Cortex of kidney (tissue), 1 donor: ENCODE data around the gene RPH3AL.

Experiments
- DNase-seq: peaks from one replicate; lab custom pipeline; 2025; lab: John Stamatoyannopoulos, UW

Gene RPH3AL

DNA sequence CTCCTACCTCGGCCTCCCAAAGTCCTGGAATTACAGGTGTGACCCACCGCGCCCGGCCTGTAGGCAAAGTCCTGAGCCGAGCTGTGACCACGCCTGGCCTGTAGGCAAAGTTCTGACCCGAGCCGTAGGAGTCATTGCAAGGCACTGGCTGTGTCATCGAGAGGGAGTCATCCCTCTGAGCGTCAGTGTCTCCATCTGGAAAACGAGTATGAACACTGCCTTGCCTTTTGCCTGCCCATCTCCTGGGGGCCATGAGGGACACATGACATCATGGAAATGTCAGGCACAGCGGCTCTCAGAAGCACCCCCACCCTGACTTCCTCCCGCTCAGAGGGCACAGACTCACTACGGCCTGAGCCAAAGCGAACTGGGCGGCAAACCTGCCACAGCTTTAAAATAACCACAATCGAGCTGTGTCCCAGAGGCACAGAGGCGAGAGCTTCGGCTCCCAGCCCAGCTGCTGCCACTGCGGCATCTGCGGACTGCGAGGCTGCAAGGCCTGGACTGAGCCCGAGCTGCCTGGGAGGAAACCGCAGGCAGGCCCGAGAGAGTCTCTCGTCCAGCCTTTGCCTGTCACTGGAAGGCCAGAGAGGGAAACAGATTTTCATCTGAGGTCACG lies 50.8 kb downstream of the RPH3AL start:
- DNase-seq, result no peak

DNA sequence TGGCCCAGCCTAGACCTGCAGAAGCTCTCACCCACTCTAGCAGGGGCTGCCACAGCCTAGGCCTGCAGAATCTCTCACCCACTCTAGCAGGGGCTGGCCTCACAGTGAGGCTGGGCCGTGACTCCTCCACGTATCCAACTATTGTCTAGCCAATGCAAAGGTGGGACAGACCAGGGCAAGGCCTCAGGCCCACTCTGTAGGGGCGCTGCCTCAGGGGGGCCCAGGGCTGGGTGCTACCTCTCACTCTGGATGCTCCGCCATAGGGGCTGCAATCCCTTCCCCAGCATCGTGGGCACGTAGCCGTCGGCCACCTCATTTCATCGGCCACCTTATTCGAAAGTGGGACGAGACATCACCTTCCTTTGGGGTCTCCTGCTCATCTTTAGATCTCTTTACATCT lies 51.7 kb downstream of the RPH3AL start:
- no peak for DNase-seq

DNA sequence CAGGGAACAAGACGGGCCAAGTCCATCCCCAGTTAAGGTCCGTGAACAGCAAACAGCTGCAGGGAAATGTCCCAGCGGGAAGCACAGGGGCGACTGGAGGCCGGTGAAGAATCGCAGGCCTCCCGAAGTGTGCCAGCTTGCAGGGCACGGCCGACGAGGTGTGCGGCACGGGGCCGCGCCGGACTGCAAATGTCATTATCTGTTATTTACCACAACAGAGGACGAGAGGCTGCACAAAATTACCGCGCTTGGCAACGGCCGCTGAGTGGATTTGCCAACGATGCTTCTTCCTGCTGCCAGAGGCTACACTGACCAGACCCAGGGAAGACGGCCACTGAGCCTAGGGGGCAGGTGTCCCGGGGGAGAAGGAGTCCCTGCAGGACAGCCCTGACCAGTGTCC lies 53.1 kb downstream of the RPH3AL start:
- DNase-seq, result no peak

DNA sequence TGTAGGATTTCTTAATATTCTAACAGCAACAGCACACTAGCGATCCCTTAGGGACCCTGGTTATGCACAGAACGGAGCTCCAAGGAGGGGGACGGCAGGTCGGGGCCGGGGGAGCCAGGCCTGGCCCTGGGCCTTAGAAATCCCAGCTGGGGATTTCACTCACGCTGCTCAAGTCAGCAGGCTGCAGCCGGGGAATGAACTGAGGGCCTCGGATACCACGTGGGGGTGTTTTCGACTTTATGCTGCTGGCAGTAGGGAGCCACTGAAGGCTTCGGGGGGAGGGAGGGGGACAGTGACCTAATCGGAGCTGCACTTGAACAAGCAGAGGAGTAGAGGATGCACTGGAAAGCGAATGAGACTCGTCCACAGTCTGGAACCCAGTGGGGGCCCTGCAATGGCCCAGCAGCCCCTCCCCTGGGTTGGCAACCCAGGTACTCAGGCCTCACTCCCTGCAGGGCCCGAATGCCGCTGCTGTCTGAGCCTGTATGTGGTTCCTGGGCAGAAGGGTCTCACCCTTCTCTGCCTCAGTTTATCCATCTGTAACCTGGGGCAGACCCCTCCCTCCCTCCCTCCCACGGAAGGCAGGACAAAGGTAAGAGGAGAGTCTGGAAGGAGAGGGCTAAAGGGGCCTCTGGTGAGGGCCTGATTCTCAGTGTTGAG lies 53.7 kb downstream of the RPH3AL start:
- no peak for DNase-seq

DNA sequence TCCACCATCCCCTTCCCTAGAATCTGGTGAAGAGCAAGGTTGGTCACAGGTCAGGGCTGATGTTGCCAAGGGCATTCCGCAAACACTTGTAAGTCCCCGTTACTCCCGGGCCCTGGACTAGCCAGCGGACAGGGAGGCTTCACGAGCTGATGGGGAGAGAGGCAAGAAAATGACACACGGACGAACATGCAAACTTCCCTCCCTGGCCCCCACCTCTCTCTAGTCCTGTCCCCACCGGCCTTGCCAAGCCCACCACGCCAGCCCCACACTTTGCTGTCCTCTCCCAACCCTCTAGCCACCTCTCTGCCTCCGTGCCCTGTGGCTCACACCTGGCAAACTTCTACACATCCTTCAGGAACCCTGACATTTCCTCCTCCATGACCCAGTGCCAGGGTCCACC lies 54.8 kb downstream of the RPH3AL start:
- no peak for DNase-seq

DNA sequence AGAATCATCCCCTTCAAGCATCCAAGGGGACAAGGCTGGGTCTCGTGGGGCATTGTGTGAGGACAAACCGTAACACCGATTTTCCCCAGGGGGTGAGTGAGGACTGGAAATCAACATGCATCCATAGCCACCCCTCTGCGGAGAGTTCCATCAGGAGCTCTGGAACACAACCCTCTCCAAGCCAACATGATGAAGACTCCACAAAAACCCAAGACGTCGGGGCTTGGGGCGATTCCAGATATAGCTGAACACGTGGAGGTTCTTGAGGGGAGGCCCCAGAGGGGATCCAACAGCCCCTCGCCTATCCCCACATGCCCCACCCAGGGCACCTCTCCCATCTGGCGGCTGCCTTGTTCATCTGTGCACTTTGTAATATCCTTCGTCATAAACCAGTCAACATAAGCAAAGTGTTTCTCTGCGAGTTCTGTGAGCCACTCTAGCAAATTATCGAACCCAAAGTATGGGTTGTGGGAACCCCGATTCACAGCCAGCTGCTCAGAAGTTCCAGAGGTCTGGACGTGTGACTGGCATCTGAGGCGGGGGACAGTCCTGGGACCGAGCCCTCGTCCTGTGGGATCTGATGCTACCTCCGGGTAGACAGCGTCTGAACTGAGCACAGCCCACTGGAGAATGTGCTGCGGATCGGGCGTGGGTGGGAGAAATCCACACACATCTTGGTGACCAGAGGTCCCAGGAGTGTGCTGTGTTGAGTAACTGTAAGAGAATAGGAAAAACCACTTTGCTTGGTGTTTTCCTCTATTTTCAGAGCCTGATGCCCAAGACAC lies 55.5 kb downstream of the RPH3AL start:
- DNase-seq, result no peak

DNA sequence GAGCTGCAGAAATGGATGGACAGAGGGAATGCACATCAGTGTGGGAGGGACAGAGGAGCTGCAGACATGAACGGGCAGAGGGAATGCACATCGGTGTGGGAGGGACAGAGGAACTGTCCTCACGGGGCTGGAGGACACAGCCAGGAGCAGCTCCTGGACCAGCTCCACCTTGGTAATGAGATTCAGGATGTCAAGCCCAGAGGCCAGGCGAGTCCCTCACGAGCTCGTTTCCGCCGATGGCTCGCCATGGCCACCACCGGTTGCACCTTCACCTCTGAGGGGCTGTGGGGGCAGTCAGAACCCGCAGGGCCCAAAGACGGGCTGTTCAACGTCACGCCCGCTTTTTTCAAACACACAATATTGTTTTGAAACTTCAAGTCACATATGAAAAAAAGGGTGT lies 56.2 kb downstream of the RPH3AL start:
- no peak for DNase-seq

DNA sequence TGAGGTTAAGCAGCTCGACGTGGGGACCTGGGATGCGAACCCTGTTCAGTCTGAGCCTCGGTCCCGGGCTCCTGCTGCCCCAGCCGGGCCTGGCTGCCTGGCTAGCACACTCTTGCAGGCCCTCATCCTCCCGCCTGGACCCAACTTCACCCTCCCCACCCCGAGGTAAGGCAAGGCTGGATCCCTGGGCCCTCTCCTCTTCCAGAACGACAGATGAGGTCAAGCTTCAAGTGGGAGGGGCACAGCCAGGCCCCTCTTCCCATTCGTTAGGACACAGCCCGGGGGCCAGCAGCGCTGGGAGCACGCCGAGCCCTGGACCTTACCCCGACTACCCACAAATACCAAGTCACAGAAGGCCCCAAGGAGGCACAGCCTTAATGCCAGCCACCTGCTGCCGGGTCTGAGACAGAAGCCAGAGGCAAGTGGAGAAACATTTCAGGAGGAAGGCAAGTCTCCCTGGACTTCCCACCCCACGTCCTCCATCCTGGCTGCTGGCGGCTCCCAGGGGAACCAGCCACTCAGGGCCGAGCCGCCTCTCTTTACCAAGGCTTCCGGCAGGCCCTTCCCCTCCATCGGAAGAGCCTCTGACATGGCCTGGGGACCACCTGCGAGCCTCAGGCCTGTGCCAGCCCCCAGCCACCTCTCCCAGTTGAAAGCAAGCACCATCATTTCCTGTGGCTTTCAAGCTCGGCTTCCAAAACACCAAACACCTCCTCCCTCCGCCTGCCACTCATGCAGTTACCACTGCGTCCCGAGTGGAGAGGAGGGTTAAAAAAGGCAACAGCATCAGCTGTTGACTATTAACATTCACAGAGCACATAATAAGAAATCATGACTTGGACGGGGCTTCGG lies 59.9 kb downstream of the RPH3AL start:
- DNase-seq, result no peak

DNA sequence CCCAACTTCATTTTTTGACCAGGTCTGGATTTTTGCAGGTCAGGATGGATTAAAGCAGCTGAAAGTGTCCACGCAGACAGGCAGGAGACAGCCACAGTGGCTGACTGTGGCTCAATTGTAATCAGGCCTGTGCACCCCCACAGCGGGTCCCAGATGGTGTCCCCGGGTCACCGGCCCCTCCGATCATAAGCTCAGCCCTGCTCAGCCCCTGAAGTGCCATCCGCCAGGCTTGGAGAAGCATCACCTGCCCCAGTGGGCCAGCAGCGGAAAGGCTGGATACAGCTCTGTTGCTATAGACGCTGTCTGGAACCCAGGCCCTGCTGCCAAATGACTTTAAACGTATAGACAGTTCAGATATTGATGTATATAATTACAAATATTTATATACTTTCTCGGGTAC lies 60.6 kb downstream of the RPH3AL start:
- no peak for DNase-seq

DNA sequence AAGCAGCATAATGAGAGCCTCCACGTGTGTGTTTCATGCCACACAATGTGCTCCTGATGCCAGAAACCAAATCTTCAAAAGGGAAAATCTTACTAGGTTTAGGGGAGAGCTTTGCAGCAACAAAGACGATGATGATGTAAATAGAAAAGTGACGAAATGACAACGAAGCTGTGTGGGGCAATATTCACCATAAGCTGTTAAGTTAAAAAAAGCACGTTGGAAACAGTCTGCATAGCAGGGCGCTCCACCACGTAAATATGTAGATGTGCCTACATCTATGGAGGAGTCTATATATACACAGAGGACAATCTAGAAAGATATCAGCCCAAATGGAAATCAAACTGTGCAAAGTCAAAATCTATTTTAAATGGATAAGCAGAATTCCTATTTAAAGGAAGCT lies 61.0 kb downstream of the RPH3AL start:
- no peak for DNase-seq

DNA sequence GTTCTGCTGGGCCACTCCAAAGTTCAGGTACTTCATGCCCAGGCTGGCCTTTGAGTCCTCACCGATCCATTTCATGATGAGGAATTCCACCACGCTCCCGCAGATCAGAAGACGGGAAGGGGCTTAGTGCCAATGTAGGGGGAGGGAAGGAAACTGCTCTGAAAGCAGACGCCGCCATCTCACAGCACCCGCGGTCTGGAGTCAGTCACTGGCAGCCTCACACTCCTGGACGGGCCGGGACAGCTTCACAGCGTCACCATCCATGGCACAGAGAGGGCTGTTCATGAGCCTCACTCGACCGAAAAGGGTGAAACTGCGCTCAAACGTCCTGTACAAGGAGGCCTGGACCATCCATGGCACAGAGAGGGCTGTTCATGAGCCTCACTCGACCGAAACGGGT lies 62.0 kb downstream of the RPH3AL start:
- no peak for DNase-seq

DNA sequence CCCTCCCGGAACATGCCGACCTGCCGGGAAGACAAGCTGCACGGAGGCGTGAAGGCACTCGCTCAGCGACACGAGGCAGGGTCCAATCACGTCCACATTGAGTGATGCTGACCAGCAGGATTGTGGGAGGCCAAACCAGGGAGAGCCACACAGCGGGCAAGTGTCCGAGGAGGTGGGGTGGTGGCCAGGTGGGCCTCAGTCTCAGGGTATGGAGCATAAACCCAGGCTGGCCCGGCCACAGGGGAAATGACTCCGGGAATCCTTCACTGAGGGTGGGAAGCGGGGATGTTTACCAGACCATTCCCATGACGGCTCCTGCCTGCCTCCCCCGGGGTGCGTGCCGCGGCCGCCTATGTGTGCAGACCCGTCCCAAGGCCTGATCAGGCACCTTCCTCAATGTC lies 62.5 kb downstream of the RPH3AL start:
- DNase-seq, result no peak

DNA sequence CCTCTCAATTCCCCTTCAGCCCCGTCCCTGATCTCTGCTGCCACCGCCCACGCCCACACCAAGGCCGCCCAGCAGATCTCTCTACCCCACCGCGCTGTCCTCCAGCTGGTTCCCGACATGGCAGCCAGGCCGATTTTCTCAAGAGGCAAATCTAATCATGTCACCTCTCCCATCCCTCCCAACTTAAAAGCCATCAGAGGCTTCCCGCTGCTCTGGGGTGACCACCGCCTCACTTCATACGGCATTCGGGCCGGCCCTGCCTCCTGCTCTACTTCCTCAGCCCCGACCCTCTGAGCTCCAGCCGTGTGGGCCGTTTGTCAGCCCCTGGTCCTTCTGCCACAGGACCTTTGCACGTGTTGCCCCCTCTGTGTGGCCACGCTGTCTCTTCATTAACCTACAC lies 63.2 kb downstream of the RPH3AL start:
- DNase-seq, result no peak

DNA sequence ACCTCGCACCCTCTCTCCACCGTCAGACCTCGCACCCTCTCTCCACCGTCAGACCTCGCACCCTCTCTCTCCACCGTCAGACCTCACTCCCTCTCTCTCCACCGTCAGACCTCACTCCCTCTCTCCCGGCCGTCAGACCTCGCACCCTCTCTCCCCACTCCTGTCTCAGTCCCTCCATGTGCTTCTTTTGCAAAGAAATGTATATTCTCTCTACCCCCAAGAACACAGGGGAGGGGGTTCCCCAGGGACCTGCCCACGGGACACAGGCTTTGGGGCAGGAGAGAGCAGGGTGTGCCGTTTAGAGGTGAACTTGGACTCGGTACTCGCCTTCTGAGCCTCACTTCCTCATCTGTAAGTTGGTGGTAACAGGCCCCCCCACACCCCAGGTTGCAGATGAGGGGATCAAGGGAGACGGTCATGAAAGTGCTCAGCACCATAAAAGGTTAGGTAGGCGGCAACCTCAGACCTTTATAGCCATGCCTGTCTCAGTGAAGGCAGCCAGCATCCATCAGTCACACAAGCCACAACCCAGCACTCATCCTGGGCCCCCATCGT lies 63.7 kb downstream of the RPH3AL start:
- DNase-seq, result no peak

DNA sequence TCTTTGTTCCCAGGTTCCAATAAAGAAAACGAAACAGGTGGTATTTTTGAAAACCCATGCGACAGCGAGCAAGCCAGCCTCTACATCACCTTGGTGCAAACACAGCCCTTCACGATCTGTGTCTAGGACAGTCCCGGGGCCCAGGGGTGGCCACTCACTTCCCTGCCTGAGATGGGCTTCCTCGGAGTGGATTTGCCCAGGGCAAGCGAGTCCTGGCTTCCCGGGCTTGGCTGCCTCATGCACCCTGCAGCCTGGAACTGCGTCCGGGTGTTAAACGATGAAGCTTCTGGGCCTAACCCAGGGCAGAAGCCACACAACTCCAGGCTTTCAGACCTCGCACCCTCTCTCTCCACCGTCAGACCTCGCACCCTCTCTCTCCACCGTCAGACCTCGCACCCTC lies 66.0 kb downstream of the RPH3AL start:
- DNase-seq, result no peak

DNA sequence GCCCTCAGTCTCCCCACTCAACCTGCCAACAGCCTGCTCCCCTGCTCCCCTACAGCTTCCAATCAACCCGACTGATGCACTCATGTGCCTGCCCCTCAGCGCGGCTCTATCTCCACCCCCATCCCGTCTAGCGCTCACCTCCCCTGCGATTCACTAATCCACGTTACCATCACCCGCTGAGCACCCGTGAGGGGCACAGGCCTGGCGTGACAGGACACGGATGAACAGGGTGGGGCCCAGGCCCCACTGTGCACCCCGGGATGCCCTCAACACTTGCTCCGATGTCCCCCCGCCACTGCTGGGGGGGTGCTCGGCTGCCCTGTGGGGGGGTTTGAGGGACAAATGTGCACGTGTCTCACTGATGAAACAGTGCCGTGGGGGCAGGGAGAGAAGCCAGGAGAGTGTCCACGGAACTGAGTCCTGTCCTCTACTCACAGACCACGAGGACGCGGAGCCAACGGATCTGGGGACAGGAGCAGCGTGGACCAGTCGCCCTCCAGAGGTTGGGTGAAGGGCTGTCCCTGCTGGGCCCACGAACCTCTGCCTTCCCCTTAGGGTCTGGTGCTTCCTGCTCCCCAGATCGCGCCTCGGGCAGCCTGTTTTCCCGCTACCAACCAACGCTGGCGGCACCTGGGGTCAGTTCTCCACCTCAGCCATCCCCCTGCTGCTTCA lies 66.7 kb downstream of the RPH3AL start:
- DNase-seq, result no peak

DNA sequence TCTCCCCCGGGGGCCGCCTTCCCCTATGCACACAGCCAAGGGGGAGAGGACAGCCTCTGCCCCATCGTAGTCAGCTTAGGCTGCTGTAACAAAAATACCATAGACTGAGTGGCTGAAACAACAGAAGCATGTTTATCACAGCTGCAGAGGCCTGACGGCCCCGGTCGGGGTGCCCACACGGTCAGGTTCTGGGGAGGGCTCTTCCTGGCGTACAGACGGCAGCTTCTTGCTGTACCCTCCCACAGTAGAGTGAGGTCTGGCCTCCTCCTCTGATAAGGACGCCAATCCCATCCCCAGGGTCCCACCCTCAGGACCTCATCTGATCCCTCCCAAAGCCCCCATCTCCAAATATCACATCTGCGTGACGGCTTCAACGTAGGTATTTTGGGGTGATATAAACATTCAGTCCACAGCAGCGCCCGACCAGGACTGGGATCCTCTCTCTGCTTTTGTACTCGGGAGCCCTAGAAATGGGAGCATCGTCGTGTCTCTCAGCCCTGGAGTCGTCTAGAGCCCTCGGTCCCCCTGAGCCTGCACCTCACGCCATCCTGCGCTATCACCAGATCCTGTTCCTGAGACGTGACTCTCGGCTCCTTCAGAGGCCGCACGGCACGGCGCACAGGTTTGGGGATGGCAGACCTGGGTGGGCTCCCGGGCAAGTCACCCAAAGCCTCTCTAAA lies 67.8 kb downstream of the RPH3AL start:
- DNase-seq, result no peak

DNA sequence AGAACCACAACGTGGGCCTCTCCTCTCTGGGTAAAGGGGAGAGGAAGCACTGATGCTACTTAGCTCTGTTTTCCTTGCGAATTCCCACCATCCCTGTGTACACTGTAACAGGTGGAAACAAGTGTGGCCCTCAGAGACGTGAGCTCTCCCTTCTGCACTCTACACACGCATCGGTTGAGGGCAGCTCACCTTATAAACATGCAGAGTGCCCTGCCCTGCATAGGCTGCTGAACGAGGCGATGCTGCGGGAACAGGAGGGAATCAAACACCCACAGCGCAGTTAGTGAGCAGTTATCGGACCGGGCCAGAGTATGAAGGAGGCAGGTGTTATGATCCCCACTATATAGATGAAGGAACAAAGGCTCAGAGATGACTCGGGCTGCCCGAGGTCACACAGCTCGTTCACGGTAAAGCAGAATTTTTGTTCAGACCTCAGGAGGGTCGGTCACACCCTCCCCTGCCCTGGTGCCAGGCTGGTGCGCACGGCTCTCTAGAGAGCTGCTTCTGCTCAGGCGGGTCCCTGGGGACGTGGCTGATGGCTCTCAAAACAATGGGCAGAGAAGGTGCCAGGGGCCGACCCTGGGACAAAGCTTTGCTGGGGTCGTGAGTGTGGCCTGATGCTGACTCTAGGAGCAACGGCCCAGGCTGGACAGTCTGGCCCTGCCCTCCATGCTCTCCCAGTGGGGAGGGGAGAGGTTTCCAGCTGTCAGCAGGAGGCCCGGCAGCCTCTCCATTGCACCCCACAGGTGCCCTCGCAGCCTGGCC lies 68.5 kb downstream of the RPH3AL start:
- no peak for DNase-seq

DNA sequence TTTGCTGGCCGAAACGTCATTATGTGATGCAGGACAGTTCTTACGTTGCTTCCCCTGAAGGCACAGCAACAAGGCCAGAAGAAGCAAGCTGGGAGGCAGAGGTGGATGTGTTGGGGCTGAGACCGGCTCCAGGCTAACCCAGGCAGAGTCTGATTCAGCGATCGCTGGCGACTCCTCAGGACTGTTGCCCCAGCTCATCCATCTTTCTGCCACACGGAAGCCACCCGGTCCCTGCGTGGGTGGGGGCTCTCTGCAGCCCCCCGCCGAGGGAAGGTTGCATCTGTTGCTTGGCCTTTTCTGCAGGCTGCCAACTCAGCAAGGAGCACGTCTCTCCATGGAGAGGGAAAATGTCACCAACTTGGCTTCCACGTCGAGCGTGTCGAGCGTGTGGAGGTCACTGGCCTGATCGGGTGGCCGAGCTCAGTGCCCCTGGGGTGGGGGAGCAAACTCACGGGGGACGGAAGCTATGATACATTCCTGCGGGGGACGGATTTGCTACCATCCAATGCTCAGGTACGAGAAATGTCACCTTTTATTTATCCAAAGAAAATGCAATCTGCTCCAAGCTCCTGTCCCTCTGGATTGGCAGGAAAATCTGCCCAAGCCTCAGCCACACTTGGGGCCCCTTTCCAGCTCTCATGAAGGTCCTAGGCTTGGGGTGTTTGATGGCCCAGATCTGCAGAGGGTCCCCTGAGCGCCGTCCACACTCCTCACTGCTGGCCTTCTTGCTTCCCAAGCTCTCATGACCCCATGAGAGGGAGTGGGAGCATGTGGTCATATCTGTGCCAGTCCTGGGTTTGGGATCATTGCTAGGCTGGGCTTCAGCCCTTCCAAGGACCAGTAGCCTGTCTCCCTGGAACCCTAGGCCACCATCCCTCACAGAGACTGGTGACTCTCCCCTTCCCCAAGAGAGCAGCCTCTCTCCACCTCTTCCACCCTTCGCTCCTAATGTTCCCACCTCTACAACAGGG lies 69.4 kb downstream of the RPH3AL start:
- DNase-seq, result no peak
